Mesothelial cell of epicardium (in vitro differentiated cells): Measurements from ENCODE around the gene PIMREG. TPM values are rescaled to one million over a fixed set of nuclear protein-coding genes. Genes with fewer than 3 reads are reported as not detected.

Source experiments
- DNase-seq, 2 experiments: peaks; one replicate each; pipeline ENCODE4 v3.0.0; 2021; ENCODE audit warnings: low spot score in 2 of 2; ENCODE audit not compliant: unreplicated experiment in 2 of 2
- H3K27ac Mint-ChIP-seq: 2 replicates; pipeline ENCODE4 v1.8.0; 2021; ENCODE audit warnings: mixed read lengths
- H3K27me3 Mint-ChIP-seq: 2 replicates; pipeline ENCODE4 v1.8.0; 2021; ENCODE audit warnings: low read depth, mixed read lengths
- H3K36me3 Mint-ChIP-seq: 2 replicates; pipeline ENCODE4 v1.8.0; 2021; ENCODE audit warnings: mixed read lengths
- H3K4me1 Mint-ChIP-seq: 2 replicates; pipeline ENCODE4 v1.8.0; 2021; ENCODE audit warnings: mixed read lengths
- H3K4me3 Mint-ChIP-seq: 2 replicates; pipeline ENCODE4 v1.8.0; 2021; ENCODE audit warnings: mild to moderate bottlenecking, moderate library complexity, mixed read lengths
- H3K9me3 Mint-ChIP-seq: 2 replicates; pipeline ENCODE4 v1.8.0; 2021; ENCODE audit warnings: mixed read lengths
- total RNA-seq: library from RNA; stranded (reverse); gene quantifications from 3 replicates; pipeline ENCODE4 v1.2.1, GENCODE V29; 2021
- TF ChIP-seq, protein P1 (sequence below): fragments of 200-600 bp; sonication (generic); IDR thresholded peaks from one replicate; pipeline ENCODE4 v1.5.0; 2021; ENCODE audit warnings: antibody characterized with exemption; ENCODE audit not compliant: unreplicated experiment

The PIMREG gene
- total RNA-seq, 1 donor from 2014 or later = 13.9 TPM

DNA sequence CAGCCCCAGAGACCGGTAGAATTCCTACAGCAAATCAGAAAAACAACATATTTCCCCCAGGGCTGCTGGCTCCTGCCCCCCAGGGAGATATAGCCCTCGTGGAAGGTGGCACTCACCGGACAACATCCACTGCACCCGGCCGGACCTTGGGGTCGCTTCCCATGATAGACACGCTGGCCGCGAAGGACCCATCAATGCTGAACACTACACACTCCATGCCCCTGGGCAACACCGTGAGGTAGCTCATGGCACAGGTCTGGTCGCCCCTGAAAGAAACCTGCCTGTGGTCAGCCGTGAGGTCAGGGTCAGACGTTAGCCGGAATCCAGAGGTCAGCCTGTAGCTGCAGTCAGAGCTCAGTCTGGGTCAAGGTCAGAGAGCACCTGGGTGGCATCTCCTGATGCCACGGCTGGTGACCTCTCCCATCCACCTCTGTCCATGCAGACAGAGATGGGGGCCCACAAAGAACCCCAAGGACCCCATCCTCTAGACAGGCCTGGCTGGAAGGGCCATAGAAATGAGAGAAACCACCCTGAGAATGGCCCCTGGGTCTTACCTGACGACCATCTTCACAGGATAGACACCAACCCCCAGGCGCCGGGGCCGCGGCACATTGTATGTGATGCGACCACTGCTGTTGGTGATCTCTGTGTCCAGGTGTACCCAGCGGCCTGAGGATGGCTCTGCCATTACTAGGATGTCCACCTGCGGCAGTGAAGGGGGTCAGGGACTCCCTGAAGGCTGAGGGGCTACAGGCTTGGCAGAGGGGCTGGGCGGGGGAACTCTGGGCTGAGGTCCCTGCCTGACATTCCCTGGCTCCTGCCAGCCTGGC lies 19.6 kb downstream of the PIMREG start:
- peaks cover 3% of the 10 kb centered on the region for H3K36me3 Mint-ChIP-seq
- DNase-seq = no peak
- no peak overlapping the region for H3K4me3 Mint-ChIP-seq
- peaks cover 8% of the 10 kb centered on the region for H3K9me3 Mint-ChIP-seq
- no peaks in the 10 kb centered on the region for H3K4me1 Mint-ChIP-seq
- H3K27me3 Mint-ChIP-seq = no peaks in the 10 kb centered on the region
- H3K27ac Mint-ChIP-seq = no peak overlapping the region
- TF ChIP-seq, protein P1, sequence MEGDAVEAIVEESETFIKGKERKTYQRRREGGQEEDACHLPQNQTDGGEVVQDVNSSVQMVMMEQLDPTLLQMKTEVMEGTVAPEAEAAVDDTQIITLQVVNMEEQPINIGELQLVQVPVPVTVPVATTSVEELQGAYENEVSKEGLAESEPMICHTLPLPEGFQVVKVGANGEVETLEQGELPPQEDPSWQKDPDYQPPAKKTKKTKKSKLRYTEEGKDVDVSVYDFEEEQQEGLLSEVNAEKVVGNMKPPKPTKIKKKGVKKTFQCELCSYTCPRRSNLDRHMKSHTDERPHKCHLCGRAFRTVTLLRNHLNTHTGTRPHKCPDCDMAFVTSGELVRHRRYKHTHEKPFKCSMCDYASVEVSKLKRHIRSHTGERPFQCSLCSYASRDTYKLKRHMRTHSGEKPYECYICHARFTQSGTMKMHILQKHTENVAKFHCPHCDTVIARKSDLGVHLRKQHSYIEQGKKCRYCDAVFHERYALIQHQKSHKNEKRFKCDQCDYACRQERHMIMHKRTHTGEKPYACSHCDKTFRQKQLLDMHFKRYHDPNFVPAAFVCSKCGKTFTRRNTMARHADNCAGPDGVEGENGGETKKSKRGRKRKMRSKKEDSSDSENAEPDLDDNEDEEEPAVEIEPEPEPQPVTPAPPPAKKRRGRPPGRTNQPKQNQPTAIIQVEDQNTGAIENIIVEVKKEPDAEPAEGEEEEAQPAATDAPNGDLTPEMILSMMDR = no peak

DNA sequence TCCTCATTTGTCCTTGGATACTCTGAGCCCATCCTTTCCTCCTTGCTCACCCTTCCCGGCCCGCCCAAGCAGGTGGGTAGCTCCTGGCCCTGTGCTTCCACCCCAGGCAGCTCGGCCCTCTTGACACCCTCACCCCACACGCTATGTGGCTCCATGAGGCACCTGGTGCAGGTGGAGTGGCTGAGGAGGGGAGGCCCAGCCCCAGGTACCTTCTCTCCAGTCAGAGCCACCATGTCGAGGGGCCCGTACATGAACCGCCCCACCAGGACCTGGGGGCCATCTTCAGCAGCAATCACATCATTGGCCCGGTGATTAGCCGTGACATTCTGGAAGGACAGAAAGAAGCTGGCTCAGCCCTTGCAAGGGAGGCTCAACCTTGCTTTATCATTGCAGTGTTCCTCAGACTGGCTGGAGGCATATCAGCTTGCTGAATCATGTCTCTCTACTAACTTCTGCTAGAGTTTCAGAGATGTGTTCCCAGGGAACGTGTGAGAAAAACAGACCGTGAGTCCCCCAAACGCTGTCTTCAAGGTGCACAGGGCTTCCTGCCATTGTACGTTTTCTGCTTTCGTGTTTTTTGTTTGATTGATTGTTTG lies 20.3 kb downstream of the PIMREG start:
- Mint-ChIP-seq H3K36me3 (peaks cover 3% of the 10 kb centered on the region), H3K27ac (no peak overlapping the region), H3K4me1 (no peaks in the 10 kb centered on the region), H3K4me3 (no peak overlapping the region), H3K9me3 (peaks cover 8% of the 10 kb centered on the region), H3K27me3 (no peaks in the 10 kb centered on the region)
- no peak for DNase-seq
- TF ChIP-seq, protein P1 = no peak

DNA sequence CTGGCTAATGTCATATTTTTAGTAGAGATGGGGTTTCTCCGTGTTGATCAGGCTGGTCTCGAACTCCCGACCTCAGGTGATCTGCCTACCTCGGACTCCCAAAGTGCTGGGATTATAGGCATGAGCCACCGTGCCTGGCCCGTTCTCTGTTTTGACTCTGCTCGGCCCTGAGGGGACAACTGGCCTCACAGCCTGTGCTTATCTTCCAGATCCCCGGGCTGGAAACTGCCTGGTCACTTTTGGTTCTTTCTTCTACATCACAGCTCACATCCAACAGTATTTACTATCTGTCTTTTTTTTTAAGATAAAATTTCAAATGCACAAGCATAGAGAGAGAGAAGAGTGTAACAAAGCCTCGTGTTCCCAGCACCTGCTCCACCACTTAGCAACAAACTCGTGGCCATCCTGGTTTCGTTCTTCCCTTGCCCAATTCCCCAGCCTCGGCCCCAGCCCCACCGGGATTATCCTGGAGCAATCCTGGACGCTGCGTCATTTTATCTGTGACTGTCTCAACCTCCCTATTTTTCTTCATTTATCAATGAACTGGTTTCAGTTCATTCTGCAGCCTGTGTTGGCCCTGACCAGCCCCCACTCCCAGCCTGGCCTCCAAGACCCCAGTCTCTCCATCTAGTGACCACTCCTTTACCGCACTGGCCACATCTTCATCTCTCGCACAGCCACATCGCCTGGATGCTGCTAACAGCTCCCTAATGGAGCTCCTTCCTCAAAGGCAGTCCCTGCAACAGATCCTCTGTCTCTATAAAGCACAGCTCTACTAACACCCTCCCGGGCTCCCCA lies 21.1 kb downstream of the PIMREG start:
- TF ChIP-seq, protein P1 = no peak
- peaks cover 8% of the 10 kb centered on the region for H3K9me3 Mint-ChIP-seq
- no peaks in the 10 kb centered on the region for H3K4me1 Mint-ChIP-seq
- no peak overlapping the region for H3K4me3 Mint-ChIP-seq
- no peak overlapping the region for H3K27ac Mint-ChIP-seq
- DNase-seq = no peak
- peaks cover 3% of the 10 kb centered on the region for H3K36me3 Mint-ChIP-seq
- H3K27me3 Mint-ChIP-seq = no peaks in the 10 kb centered on the region

DNA sequence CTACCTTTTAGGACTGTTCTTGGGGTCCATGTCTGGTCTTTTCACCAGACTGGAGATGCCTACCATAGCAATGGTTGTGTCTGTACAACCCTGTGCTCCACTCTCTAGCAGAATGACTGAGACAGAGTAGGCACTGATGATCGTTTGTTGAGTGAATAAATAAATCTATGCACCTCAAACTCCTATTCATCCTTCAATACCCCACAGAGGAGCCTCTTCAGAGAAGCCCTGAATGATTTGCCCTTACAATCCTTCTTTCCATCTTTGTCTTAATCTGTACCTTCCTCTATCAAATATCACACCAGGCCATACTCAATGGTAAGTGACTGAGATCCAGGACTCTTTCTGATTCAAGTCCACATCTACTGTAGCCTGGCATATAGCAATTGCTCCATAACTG lies 23.3 kb downstream of the PIMREG start:
- Mint-ChIP-seq H3K9me3 (peaks cover 8% of the 10 kb centered on the region), H3K36me3 (peaks cover 3% of the 10 kb centered on the region), H3K27me3 (no peaks in the 10 kb centered on the region), H3K4me3 (no peak overlapping the region), H3K27ac (no peak overlapping the region), H3K4me1 (no peaks in the 10 kb centered on the region)
- TF ChIP-seq, protein P1 = no peak
- DNase-seq = no peak

DNA sequence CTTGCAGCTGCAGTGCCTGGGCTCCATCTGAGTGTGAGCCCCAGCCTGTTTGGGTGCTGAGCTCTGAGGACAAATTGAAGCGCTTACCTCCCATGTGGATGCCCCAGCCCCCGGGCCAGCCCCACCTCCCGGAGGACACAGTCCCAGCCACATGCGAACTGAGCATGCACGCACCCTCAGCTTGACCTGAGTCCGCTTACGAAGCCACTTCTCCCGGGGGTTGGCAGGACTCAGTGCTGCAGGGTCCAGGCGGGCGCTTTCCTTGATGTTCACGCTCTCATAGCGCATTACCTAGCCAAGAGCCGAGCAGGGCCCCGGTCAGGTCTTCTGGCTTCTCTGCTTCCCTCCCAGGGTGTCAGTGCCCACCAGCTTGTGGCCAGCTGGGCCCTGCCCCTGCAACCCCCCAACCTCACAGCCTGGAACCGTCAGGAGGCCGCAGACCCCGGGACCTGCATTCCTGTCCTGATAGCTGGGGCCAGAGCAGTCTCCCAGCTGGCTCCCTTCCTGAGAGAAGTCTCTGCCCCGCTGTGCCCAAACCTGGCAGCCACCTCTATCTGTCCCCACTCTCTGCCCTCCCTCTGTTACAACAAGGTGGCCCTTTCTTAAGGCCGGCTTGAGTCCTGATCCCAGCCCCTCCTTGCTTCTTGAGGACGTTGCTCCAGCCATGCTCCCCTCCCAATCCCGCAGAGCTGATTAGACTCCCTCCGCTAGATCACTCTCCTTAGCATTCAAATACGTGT lies 24.0 kb downstream of the PIMREG start:
- Mint-ChIP-seq H3K27me3 (no peaks in the 10 kb centered on the region), H3K27ac (no peak overlapping the region), H3K4me3 (no peak overlapping the region), H3K36me3 (peaks cover 3% of the 10 kb centered on the region), H3K4me1 (peaks cover 4% of the 10 kb centered on the region), H3K9me3 (peaks cover 8% of the 10 kb centered on the region)
- no peak for DNase-seq
- TF ChIP-seq, protein P1 = no peak
